IPS-NIHi7 (cell line): ENCODE data around the gene POLA1.
A peak's percentile ranks its signal among the peaks of the same experiment; 100 is the strongest.

Source experiments
- DNase-seq: peaks from one replicate; pipeline ENCODE4 v3.0.0; 2012; ENCODE audit warnings: mixed read lengths; ENCODE audit errors: extremely low spot score

The POLA1 gene

GRCh38 chrX:24877854-24878650 is 184.3 kb downstream of the POLA1 start:
- no peak for DNase-seq

GRCh38 chrX:24879679-24880078 is 186.0 kb downstream of the POLA1 start:
- DNase-seq: no peak

- no peak for DNase-seq
Observed at GRCh38 chrX:24886916-24887315, 193.2 kb downstream of the POLA1 start.

GRCh38 chrX:24890677-24891076 is 197.0 kb downstream of the POLA1 start:
- DNase-seq: no peak

GRCh38 chrX:24899391-24899790 is 205.7 kb downstream of the POLA1 start:
- DNase-seq: no peak

- no peak for DNase-seq
Observed at GRCh38 chrX:24900234-24900633, 206.5 kb downstream of the POLA1 start.

GRCh38 chrX:24902806-24903205 is 209.1 kb downstream of the POLA1 start:
- no peak for DNase-seq

- no peak for DNase-seq
Observed at GRCh38 chrX:24918715-24919114, 225.0 kb downstream of the POLA1 start.

GRCh38 chrX:24920769-24921168 is 227.1 kb downstream of the POLA1 start:
- no peak for DNase-seq

- no peak for DNase-seq
Observed at GRCh38 chrX:24925430-24925829, 231.7 kb downstream of the POLA1 start.

GRCh38 chrX:24927372-24927771 is 233.7 kb downstream of the POLA1 start:
- no peak for DNase-seq

GRCh38 chrX:24928114-24928513 is 234.4 kb downstream of the POLA1 start:
- DNase-seq: no peak

- DNase-seq: no peak
Observed at GRCh38 chrX:24934279-24934678, 240.6 kb downstream of the POLA1 start.

- DNase-seq: no peak
Observed at GRCh38 chrX:24945009-24945408, 251.3 kb downstream of the POLA1 start.

- DNase-seq: no peak
Observed at GRCh38 chrX:24946369-24946768, 252.7 kb downstream of the POLA1 start.

- no peak for DNase-seq
Observed at GRCh38 chrX:24954732-24955131, 261.0 kb downstream of the POLA1 start.

GRCh38 chrX:24955372-24955930 is 261.7 kb downstream of the POLA1 start:
- no peak for DNase-seq

GRCh38 chrX:24956828-24957227 is 263.1 kb downstream of the POLA1 start:
- no peak for DNase-seq

GRCh38 chrX:24961809-24962208 is 268.1 kb downstream of the POLA1 start:
- no peak for DNase-seq

- peak; percentile 24 for DNase-seq
Observed at GRCh38 chrX:24963823-24964222, 270.1 kb downstream of the POLA1 start.

GRCh38 chrX:24965372-24965771 is 271.7 kb downstream of the POLA1 start:
- no peak for DNase-seq

GRCh38 chrX:24969812-24970211 is 276.1 kb downstream of the POLA1 start:
- DNase-seq: no peak

GRCh38 chrX:24979081-24979480 is 285.4 kb downstream of the POLA1 start:
- DNase-seq: no peak

- DNase-seq: no peak
Observed at GRCh38 chrX:24981030-24981429, 287.3 kb downstream of the POLA1 start.
